Effector CD8-positive, alpha-beta T cell (primary cell): ENCODE measurements around the gene CCNJ.

Experiments used
- DNase-seq: peaks from one replicate; lab custom pipeline; 2025; lab: John Stamatoyannopoulos, UW

Gene CCNJ

GRCh38 chr10:96056787-96057186, 13.4 kb downstream of the CCNJ start:
- no peak for DNase-seq

DNA sequence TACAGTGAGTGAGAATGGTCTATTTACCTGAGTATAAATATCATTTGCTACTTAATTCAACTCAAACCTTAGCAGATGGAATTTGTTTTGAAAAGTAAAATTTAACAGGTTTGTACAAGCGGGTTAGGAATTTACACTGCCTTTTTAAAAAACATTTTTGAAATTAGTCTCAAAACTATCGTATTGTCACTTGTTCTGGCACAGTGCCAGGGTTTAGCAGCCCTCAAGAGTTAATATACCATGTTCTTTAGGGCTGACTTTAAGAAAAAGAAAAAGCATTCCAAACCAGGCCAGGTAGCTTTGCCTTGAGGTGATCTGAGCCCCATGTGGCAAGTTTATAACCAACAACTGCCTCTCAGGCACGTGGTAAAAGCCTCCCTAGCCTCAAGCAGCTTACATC, 17.8 kb downstream of the CCNJ start:
- no peak for DNase-seq

DNA sequence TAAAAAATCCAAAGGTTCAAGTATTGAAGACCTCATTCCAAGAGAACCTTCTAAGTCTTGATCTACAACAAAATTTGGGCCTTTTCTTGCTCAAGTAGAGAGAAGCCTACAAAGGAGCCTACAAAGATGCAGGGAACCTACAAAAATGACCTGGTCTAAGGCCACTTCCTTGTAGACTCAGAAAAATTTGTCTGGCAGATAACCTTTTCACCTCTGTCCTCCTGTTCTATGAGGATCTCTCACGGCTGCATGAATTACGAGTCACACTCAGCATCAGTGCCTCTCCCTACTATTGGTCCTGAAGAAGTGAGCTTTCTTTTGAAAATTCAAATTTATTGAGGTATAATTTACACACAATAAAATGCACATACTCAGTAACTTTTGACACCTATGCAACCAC, 29.3 kb downstream of the CCNJ start:
- DNase-seq, result no peak

GRCh38 chr10:96073722-96074121, 30.3 kb downstream of the CCNJ start:
- DNase-seq, result no peak

GRCh38 chr10:96074776-96075175, 31.4 kb downstream of the CCNJ start:
- DNase-seq, result no peak

DNA sequence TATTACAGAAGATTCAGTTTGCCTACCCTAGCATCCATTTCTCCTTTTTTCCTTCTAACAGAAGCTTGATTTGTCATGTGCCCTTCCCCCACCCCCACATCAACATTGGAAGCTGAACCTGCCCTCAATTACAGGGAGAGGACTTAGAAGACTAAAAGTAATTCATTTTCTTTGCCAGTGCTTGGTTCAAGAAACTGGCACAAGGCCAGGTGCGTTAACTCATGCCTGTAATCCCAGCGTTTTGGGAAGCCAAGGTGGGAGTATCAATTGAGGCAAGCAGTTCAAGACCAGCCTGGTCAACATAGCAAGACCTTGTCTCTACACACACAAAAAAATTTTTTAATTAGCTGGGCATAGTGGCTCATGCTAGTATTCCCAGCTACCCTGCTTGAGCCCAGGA, 32.6 kb downstream of the CCNJ start:
- DNase-seq, result no peak

DNA sequence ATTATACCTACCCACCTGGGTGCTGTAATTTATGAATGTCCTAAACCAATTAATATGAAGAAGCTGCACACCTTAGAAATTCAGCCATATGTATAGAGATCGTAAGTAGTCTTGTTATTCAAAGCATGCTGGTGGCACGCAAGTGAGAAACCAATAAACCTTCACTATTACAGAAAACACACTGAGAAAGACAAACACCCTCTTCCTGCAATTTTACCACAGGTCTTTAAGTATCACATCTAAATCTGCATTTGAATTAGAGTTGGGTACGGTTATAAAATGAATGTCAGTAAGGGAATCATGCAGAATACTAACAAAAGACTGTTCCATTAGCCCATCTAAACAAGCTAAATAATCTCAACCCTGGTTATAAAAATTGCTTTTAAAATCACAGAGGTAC, 33.8 kb downstream of the CCNJ start:
- DNase-seq, result no peak

- DNase-seq, result no peak
Observed at GRCh38 chr10:96082153-96082552, 38.8 kb downstream of the CCNJ start.

DNA sequence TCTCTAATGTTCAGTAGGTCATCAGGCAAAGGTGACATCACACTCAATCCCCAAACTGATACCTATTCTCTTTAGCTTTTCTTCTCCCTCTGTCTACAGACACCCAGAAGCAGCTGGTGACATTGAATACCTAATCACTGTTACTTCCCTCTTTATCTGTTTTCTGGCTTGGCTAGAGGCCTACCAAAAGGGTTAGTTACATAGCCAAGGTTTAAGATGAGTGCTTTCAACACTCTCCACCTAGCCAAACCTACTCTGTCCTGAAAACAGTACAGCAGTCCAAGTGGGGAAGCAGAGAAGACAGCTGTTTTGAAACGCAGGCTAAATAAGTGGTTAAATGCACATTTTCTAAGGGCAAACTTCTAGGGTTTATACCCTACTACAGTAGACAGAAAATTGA, 39.4 kb downstream of the CCNJ start:
- DNase-seq, result no peak

DNA sequence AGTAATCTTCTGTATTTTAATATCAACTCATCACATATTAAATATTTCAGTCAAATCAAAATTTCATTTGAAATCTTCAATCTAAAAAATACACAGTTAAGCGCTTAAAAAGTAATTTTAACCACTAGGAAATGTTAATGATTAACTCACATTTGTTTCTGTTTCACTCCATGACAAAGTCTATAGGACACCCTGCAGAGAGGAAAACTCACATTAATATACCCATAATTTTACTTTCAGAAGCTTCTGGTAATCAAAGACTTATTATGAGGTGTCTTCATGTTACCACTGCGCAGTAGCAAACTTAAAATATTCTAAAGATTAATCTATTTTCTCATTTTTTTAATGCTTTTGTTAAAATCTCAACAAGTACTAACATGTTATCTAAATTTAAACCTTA, 45.7 kb downstream of the CCNJ start:
- DNase-seq, result no peak

DNA sequence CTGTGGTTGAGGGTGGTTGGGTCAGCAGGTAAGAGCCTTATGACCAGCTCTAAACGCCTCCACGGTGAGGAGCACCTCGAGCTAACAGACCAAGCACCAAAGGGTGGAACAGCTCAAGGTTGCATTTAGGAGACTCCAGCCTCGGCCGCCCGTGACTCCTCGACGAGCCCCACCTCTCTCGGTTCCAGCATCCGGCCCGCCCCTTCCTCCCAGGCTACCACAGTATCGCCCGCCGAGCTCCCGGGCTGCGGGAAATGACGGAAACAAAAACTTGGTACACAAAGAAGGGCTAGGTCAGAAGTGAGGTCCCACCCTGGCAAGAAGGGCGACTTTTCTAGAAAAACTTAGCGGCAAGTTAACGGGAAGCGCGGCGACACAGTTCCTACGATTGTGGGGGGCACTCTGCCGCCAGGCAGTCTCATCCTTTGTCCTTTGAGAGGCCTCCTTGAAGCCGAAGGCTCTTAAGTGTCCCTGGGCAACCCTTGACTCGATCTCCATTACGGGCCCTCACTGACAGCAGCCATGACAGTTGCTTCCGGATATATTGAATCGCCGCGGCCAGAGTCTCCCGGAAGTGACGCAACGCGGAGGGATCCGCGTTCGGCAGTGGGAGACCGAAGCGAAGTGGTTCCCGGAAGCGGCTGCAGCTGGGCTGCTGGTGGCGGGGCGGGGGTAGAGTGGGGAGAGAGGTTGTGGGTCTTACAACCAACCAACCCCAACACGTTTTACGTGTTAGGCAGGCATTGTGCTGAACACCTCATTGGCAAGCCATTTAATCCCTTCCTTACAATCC, 46.5 kb downstream of the CCNJ start:
- peak; percentile 81 for DNase-seq

DNA sequence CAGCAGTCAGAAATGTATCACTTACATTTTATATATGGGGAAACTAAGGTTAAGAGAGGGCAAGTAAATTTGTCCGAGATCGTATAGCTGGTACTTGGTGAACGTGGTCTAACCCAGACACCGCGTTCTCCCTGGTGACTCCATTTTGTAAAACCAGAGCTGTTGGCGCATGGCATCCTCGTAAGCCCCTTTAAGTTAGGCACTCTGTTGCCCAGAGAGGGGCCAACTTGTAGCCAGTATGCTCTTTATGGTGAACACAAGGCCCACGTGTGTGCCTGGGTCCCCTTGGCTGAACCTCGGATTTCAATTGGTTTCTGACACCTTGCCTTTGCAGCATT, 47.0 kb downstream of the CCNJ start:
- no peak for DNase-seq

GRCh38 chr10:96092999-96093767, 49.8 kb downstream of the CCNJ start:
- DNase-seq, result no peak

DNA sequence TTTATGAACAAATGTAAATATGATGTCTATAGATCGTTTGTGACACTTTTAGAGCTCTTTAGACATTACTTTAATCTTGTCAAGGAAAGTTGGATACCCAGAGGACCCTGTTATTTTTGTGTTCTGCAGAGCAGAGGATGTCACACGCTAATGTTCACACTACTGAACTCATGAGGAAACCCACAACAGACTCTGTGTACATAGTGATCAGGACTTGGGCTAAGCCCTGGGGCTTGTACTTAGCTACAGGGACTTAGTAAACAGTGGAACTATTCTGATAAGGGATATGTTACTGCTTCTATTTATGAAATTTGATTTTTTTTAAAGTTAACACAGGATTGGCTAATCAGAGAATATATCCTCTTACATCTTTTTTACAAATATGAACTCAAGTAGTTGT, 50.6 kb downstream of the CCNJ start:
- DNase-seq, result no peak

DNA sequence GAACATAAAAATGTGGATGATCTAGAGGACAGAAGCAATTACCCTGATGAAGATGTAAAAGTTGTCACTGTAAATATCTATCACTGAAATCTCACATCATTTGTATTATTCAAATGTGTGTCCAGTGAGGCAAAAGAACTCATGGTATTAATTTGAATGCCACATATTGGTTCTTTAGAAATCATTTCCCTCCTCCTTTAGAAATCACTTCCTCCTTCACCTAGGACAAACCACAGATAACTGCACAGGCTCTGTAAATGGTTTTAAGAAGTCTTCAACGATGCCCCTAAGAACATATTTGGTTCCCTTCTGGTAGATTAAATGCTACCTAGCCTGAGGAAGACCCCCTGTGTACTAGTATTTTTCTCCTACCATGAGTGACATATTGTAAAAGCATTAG, 53.6 kb downstream of the CCNJ start:
- DNase-seq, result no peak

DNA sequence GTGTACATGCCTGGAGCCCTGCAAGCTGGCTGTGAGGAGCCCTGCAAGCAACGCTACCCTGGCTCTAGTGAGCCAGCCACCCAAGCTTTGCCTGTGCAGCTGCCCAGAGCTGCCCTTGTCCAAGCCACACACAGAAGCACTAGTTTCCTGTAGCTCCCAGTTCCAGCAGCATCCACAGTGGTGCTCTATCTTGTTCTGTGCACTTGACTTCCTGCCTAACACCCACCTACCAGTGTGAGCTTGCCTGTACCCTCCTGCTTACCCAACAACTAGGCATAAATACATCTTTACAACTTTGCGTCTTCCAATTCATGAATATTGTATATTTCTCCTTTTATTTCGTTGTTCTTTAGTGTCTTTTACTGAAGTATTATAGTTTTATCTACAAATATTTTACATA, 54.5 kb downstream of the CCNJ start:
- DNase-seq, result no peak

DNA sequence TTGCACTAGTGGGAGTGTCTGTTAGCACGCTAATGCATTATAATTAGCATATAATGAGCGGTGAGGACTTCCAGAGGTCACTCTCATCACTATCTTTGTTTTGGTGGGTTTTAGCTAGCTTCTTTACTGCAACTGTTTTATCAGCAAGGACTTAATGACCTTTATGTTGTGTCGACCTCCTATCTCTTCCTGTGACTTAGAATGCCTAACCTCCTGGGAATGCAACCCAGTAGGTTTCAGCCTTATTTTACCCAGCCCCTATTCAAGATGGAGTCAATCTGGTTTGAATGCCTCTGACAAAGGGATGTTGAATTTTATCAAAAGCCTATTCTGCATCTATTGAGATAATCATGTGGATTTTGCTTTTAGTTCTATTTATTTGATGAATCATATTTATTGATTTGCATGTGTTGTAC, 64.2 kb downstream of the CCNJ start:
- no peak for DNase-seq
